HG03439 (cell line): ENCODE results near the gene SYNDIG1.
"Not testable (repeated sequence)": the region's sequence is repeated elsewhere in the genome, so short reads cannot be mapped to it uniquely, and the experiment has no call there.

Experiments
- ATAC-seq: cut with Tn5 transposase; IDR thresholded peaks from one replicate; pipeline ENCODE4 v1.9.1; 2021; ENCODE audit warnings: mild to moderate bottlenecking, moderate library complexity; ENCODE audit not compliant: unreplicated experiment

SYNDIG1 gene

DNA sequence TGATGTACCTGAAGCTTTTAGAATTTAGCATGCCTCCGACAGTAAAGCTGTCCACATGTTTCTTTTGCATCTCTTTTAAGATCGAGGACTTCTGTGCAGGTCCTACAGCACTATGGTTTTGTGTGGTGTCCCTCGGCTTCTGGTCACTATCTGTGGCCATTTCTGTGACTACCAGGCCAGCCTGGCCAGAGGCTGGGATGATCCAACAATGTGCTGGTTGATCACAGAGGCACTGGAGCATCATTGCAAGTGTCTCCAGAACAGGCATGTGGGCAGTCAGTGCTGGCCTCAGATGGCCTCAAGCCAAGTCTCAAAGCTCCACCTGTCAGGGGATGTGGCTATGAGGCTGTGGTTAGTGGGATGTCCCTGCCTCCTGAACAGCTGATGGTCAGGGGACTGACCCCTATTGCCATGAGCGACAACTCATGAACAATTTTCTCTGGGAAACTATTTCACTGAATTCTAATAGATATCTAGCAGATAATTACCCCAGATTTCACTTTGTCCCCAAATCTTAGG, 136.6 kb downstream of the SYNDIG1 start:
- no peak for ATAC-seq

GRCh38 chr20:24607402-24607801, 138.0 kb downstream of the SYNDIG1 start:
- no peak for ATAC-seq

- peak; percentile 59 for ATAC-seq
These were observed 139.7 kb downstream of the SYNDIG1 start for GRCh38 chr20:24608926-24609667.

- ATAC-seq: no peak
These were observed 140.3 kb downstream of the SYNDIG1 start for GRCh38 chr20:24609757-24610156.

DNA sequence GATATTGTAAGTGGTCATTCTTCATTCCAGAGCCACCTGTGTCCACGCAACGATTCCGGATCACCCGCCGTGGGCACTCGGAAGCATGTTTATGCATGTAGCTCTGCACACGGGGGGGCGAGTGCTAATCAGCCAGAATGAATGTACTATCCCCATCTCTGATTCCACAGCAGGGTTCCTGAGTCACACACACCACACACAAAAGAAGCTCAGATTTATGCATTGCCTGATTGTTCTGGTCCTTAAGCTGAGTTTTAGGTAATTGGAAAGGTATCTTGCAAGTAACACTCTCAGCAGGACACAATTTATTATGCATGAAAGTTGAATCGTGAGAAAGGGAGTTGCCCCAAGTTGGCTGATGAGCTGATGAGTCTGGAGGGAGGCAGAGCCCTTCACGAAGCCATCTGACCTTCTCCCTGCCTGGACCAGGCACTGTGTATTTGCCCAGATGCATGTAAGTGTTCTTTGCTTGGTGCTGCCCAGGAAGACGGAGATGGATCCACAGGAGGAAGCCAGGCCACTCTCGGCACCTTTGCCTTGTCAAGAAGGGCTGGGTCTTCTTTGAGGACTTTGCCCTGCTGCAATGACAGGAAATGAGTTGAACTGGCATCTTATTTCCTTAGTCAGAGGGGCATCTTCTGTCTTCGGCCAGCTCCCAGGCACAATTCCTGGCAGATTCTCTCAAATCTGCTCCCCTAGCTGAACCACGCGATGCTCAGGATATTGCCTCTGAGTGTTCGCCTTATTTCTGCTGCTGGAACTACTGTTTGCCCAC, 141.1 kb downstream of the SYNDIG1 start:
- ATAC-seq: no peak

DNA sequence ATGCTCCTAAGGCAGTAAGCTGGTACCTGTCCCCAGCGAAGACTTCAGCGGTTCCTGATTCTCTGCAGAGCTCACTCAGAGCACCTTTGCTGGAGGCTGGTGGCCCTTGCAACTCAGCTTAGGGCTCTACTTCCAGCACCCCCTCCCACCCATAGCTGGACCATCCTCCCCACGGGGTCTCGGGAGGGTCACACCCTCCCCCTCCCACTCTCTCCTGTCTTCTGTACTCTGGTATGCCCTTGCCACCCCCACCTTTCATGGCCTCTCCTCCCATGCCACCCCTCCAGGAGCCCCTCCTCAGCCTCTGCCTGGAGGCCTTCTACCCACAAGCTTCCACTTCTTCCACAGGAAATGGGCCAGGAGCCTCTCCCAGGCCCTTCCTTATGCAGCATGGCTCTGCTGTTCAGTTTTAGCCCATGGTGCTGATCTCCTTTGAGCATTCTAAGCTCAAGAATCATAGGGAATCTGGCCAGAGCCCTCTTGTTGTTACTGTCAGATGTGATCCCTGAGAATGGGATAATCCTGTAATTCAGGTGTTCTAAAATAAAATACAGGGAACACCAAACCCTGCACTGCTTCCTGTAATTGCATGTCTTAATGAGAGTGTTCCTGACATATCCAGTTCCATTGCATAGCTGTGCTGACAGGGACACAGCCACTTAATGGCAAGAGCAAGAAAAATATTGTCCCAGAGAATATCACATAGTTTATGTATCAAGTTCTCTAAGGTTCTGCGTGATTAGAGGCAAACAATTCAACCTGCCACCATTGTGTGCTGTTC, 142.1 kb downstream of the SYNDIG1 start:
- ATAC-seq: no peak

- no peak for ATAC-seq
These were observed 143.7 kb downstream of the SYNDIG1 start for GRCh38 chr20:24612799-24613775.

DNA sequence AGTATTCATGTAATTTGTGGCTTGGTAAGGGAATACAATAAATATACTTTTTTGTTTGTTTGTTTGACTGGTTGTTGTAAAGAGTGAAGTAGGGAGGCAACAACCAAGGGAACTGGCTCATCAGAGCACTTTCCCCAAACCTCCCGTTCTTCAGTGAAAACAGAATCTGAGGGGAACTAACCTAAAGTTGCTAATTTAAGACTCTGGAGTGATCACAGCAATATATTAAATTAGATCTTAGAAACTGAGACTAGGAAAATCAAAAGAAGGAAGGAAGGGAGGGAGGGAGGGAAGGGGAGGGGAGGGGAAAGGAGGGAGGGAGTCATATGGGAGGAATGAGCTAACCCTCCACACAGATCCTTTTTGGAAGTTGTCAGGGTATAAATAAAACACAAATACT, 144.9 kb downstream of the SYNDIG1 start:
- no peak for ATAC-seq

GRCh38 chr20:24615353-24615752, 145.9 kb downstream of the SYNDIG1 start:
- ATAC-seq: no peak

DNA sequence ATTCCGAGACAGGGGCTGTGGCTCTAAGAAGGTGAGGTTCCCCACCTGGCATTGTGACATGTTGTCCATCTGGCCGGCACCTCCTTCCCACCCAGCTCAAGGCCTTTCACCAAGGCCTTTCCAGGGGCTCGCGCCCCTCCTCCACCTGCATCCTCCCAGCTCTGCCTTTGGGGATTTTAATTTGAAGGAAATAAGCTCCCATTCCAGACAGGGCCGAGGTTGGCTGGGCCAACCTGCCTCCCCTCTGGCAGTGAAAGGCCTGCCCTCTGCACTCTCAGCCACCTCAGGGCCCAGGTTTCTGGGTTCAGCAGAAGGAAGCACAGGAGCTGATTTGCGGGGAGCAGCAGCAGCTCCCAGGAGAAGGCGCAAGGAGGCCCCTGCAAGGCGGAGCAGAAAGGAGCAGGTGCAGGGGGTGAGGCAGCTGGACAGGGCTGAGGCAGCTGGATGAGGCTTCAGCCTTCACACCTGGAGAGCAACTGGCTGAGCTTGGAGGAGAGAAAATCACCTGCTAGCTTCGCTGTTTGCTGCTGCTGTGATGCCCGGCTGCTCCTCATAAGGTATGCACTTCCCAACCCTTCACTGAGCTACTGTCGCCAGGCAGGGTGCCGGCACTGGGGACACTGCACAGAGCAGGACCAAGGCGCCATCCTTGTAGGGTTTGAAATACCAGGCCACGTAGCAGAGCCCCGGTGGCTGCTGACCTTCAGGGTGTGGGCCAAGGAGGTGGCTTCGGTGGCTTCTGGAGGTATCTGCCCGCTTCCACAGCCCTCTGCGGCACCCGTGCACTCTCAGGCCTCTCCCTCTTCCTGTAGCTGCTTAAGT, 147.0 kb downstream of the SYNDIG1 start:
- no peak for ATAC-seq

DNA sequence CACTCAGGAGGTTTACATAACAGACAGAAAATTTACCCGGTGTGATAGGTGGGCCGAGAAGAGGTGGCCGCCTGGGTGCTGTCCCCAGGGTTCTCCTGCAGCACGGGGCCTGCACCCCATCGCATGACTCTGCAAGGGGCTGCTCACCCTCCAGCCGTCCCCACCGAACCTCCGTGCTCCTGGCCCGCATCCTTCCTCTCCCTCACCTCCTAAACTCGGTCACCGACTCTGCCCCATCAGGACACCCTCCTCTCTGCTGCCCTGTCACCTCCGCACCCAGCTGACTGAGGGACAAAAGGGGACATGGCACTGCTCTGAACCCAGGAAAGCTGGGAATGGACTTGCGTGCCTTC, 147.6 kb downstream of the SYNDIG1 start:
- ATAC-seq: no peak

DNA sequence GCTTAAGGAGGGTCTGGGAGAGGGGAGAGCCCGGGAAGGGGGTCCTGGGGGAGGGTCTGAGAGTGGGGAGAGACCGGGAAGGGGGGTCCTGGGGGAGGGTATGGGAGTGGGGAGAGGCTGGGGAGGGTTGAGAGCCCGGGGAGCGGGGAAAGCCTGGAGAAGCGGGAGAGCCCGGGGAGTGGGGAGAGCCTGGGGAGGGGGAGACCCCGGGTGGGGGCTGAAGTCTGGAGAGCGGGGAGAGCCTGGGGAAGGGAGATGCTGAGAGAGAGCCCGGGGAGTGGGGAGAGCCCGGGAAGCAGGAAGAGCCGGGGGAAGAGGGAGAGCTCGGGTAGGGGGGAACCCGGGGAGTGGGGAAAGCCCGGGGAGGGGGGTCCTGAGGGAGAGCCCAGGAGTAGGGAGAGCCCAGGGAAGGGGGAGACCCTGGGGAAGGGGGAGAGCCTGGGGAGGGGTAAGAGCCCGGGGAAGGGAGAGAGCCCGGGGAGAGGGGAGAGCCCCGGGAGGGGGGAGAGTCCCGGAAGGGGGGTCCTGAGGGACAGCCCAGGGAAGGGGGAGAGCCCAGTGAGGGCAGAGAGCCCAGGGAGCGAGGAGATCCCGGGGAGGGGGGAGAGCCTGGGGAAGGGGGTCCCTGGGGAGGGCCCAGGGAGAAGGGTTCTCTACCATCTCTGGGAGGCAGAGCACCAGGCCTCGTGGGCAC, 148.5 kb downstream of the SYNDIG1 start:
- no peak for ATAC-seq

DNA sequence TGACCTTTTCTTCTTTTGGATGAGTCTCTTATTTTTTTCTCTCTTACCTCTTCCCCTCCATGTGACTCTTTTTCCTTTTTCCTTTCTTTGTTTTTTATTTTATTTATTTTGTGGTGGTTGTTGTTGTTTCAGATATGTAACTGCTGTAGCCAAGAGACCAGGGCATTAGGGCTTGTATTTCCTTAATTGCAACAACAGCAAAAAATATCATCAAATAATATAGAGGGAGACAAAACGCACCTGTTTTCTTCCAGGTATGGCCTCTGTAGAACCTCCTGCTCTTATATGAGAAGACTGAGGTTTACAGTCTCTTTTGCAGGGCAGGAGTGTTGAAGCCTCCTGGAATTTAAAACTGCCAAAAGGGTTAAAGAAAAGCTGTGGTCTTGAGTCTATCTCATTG, 149.3 kb downstream of the SYNDIG1 start:
- ATAC-seq: no peak

- no peak for ATAC-seq
These were observed 149.8 kb downstream of the SYNDIG1 start for GRCh38 chr20:24619212-24619611.

GRCh38 chr20:24620937-24621519, 151.6 kb downstream of the SYNDIG1 start:
- no peak for ATAC-seq

DNA sequence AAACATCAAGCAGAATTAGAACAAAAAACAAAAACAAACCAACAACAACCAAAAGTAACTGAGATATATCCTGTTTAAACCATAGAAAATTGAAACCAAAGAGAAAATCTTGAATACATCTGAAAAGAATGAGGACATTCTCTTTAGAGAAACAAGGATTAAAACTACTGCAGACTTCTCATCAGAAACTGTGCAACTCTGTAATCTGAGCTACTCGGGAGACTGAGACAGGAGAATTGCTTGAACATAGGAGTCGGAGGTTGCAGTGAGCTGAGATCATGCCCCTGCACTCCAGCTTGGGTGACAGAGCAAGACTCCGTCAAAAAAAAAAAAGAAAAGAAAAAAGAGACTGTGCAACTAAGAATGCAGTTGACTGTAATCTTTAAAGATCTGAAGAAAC, 153.4 kb downstream of the SYNDIG1 start:
- ATAC-seq: no peak

GRCh38 chr20:24626141-24626540, 156.7 kb downstream of the SYNDIG1 start:
- not testable (repeated sequence) for ATAC-seq

GRCh38 chr20:24627291-24627690, 157.9 kb downstream of the SYNDIG1 start:
- ATAC-seq: no peak
